Small intestine (tissue), 7 donors: ENCODE measurements around the gene TEX2. TPM values are rescaled to one million over a fixed set of nuclear protein-coding genes. Genes with fewer than 3 reads are reported as not detected.

ENCODE experiments used
- DNase-seq, 2 donors: peaks; one replicate each; pipeline versions ENCODE4 v3.0.0 to v3.0.0-alpha.2; 2013
- FAIRE-seq: peaks from 2 replicates; lab custom pipeline; 2012; peaks lifted over from hg19 to GRCh38; lab: Jason Lieb, UNC
- H3K27ac ChIP-seq, 3 donors: one replicate each; pipeline ENCODE4 v1.5.1; 2013; ENCODE audit warnings: low read length in 2 of 3, mild to moderate bottlenecking in 2 of 3, control low read depth in 1 of 3, inconsistent platforms in 1 of 3, low read depth in 1 of 3, moderate library complexity in 1 of 3
- H3K27me3 ChIP-seq, 3 donors: one replicate each; pipeline ENCODE4 v1.6.1; 2013; ENCODE audit warnings: low read length in 3 of 3, inconsistent platforms in 1 of 3; ENCODE audit not compliant: control insufficient read depth in 3 of 3, insufficient read depth in 3 of 3
- H3K36me3 ChIP-seq, 3 donors: one replicate each; pipeline ENCODE4 v1.6.1; 2013; ENCODE audit warnings: low read length in 3 of 3, inconsistent platforms in 1 of 3, low read depth in 1 of 3, mild to moderate bottlenecking in 1 of 3, moderate library complexity in 1 of 3; ENCODE audit not compliant: control insufficient read depth in 3 of 3, insufficient read depth in 2 of 3
- H3K4me1 ChIP-seq, 3 donors: one replicate each; pipeline ENCODE4 v1.6.1; 2013; ENCODE audit warnings: low read length in 2 of 3, inconsistent platforms in 1 of 3, low read depth in 1 of 3, mild to moderate bottlenecking in 1 of 3, moderate library complexity in 1 of 3; ENCODE audit not compliant: control insufficient read depth in 3 of 3, insufficient read depth in 2 of 3
- H3K4me3 ChIP-seq, 3 donors: one replicate each; pipeline ENCODE4 v1.5.1; 2013; ENCODE audit warnings: low read length in 3 of 3, control low read depth in 1 of 3, inconsistent platforms in 1 of 3, low read depth in 1 of 3, mild to moderate bottlenecking in 1 of 3, moderate library complexity in 1 of 3
- H3K9me3 ChIP-seq, 2 donors: one replicate each; pipeline ENCODE4 v1.6.1; 2013; ENCODE audit warnings: low read depth in 1 of 2, low read length in 1 of 2; ENCODE audit not compliant: control insufficient read depth in 2 of 2, insufficient read depth in 1 of 2
- WGBS, 3 donors: extraction: QIAGEN DNeasy Blood & Tissue Kit; methylation state at CpG; one replicate each; pipeline ENCODE4 v1.1.7; 2013; 5-methylcytosine and 5-hydroxymethylcytosine counted together
- polyA plus RNA-seq, 4 donors: library from polyadenylated mRNA; stranded (reverse) in 3 of 4; unstranded in 1 of 4; fragments of 200-250 nt in 3 of 4; fragments of 120-200 nt in 1 of 4; gene quantifications; one replicate each; pipeline versions ENCODE4 v1.2.1 to v1.2.3, GENCODE V29; 2013
- donor health status: healthy with polysubstance abuse.
- donor health status: control.
- donor health status: control.
- donor health status: Bipolar disorder and iron deficiency.
- donor health status: healthy.

Gene TEX2
- polyA plus RNA-seq, 4 donors: 4.2 to 44.1 (median 10.6) TPM

DNA sequence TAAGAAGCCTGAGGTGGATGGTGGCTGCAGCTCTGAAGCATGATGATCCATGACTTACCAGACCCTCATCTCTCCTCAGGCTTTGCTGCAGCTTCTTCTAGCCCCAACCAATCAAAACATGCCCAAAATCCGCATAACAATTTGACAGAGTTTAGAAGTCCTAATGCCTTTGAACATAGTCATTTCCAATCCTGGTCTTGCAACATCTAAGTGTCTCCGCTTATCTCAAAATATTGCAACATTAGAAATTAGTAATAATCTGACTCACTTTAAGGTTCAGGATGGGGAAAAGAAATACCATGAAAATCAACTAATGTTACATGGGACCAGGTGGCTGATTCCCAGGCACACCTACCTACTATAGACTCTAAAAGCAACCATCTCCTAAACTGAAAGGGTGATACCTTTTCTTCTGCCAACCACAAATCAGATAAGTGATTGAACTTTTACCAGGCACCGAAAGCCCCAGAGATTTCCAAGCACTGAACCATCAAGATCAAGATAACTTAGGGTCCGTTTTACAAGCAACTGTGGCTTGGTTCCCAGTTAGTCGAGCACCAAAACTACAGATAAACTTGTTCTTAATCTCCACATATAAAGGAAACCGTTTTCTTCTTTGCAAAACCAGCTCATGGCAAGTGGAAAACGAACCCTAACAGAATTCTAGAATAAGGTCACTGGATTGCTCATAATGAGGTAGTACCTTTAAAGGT lies 147.1 kb downstream of the TEX2 start:
- Histone ChIP-seq H3K4me3 (no peak overlapping the region), H3K9me3 (no peaks in the 10 kb centered on the region), H3K4me1 (peaks cover 8 to 33% (median 17%) of the 10 kb centered on the region in 3 donors), H3K36me3 (peaks cover 0 to 8% (median 2%) of the 10 kb centered on the region in 3 donors), H3K27me3 (no peaks in the 10 kb centered on the region), H3K27ac (peak overlapping the region in 1 of 3 donors; percentile 21)
- no peak for FAIRE-seq
- WGBS, 3 donors: 23 to 55% (median 36%) methylated on average over 7 of the region's 7 CpGs
- DNase-seq: peak in 1 of 2 donors; percentile 49

DNA sequence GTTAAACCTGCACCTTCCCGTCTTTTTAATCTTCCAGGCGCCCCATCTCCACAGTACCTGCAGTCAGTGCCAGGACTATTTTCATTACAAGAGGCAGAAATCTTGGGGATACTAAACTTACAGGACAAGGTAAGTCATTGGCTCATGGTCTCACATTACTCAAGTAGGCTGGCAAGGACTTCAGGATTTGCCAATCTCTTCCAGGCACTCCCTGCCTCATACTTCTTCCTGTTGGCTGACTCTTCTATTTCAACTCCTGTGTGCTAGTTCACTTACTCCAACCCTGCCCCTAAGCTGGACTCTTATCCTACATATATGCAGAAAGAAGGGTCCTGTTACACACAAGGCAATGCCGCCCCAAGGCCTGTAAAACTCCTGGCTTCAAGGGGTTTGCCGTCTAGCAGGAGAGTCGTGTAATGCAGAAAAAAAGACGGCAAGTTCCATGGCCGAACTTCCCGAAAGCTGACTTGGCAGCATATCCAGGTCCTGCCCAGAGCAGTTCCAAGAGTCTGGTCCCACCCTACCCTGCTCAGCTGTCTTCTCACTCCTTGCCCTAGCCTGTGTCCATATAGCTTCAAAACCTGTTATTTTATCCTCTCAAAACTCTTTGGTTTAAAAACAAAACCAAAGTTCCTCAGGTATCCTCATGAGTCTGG lies 147.9 kb downstream of the TEX2 start:
- FAIRE-seq: no peak

DNA sequence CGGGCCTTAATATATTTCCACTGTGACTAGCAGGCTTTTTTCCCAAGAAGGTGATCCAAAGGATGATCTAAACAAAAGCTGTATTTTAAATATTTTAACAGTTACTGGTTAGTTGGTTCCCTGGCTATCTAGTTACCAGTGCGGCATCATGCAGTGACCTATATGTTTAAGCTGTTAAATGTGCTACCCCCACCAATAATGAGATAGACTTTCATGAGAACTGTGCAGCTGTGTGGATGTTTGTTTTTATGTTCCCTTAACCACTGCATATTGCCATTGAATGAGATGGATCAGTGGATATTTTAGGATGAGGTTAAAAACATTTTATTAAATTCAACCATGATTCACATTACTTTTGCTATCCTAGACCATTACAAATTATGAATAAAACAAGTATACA lies 150.1 kb downstream of the TEX2 start:
- peaks cover 1 to 17% (median 2%) of the 10 kb centered on the region in 3 donors for H3K4me1 ChIP-seq

More for the DNA sequence above, 147.9 kb downstream of the TEX2 start:
- H3K4me1 ChIP-seq: peaks cover 6 to 29% (median 11%) of the 10 kb centered on the region in 3 donors
- no peak overlapping the region for H3K27ac ChIP-seq
- H3K4me3 ChIP-seq: no peak overlapping the region
- H3K9me3 ChIP-seq: no peaks in the 10 kb centered on the region
- H3K36me3 ChIP-seq: peaks cover 0 to 8% (median 2%) of the 10 kb centered on the region in 3 donors
- peak in 1 of 2 donors; percentile 60 for DNase-seq
- H3K27me3 ChIP-seq: no peaks in the 10 kb centered on the region
- 65 to 89% (median 82%) methylated on average over 8 of the region's 8 CpGs for WGBS, 3 donors

DNA sequence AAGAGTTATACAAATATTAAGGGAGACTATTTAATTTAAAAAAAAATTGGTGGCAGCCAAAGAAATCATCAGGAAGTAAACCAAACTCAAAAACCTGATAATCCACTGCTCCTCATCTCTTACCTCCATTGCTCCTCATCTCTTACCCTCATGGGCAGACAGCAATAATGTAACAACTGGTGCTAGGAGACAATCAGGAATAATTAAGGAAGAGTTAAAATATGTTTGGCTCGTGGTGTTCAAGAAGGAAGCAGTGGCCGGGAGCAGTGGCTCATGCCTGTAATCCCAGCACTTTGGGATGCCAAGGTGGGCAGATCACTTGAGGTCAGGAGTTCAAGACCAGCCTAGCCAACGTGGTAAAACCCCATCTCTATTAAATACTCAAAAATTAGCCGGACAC lies 151.2 kb downstream of the TEX2 start:
- WGBS, 3 donors: 83 to 88% (median 88%) methylated on average over 4 of the region's 4 CpGs
- H3K4me3 ChIP-seq: no peak overlapping the region
- no peaks in the 10 kb centered on the region for H3K27me3 ChIP-seq
- DNase-seq: no peak
- H3K9me3 ChIP-seq: no peaks in the 10 kb centered on the region
- no peak overlapping the region for H3K27ac ChIP-seq
- no peak for FAIRE-seq
- H3K4me1 ChIP-seq: peaks cover 2 to 13% (median 2%) of the 10 kb centered on the region in 3 donors
- H3K36me3 ChIP-seq: peaks cover 0 to 3% (median 2%) of the 10 kb centered on the region in 3 donors

More for the DNA sequence above, 150.1 kb downstream of the TEX2 start:
- Histone ChIP-seq H3K27me3 (no peaks in the 10 kb centered on the region), H3K36me3 (peaks cover 0 to 6% (median 2%) of the 10 kb centered on the region in 3 donors), H3K9me3 (no peaks in the 10 kb centered on the region), H3K4me3 (no peak overlapping the region), H3K27ac (no peak overlapping the region)
- DNase-seq (no peak), FAIRE-seq (no peak)
- WGBS, 3 donors: 90 to 94% (median 92%) methylated on average over 2 of the region's 2 CpGs

DNA sequence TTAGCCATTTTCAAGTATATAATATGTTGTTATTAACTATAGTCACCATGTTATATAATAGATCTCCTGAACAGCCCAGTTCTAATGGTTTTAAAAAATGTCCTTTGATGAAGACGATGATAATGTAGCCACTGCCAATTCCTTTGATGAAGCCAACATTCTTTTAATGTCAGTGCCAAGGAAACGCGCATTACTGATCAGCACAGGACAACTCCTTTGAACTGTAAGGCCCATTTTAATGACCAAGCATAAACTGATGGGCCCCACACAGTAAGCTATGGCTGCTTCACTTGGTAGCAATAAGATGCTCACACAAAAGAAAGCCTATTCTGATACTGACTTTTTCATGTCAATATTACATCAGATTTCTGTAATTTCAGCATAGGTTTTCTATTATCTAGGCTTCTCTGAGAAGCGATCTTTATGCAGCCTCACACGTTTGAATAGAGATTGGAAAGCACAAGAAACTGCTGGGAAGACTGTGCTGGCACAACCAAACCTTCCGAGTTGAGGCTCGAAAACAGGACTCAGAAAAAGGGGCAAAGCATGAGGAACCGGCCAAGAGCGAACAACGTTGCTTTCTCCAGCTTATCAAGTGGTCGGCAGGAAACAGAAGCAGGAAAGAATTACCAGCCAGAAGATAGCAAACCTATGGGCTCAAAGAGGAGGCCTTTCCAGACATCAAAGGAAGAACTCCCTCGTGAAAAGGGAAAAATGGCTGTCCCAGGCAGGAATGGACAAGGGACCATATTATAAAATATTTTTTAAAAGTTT lies 152.5 kb downstream of the TEX2 start:
- H3K9me3 ChIP-seq: no peaks in the 10 kb centered on the region
- no peak for FAIRE-seq
- peaks cover 2 to 13% (median 7%) of the 10 kb centered on the region in 3 donors for H3K4me1 ChIP-seq
- H3K36me3 ChIP-seq: peaks cover 0 to 5% (median 2%) of the 10 kb centered on the region in 3 donors
- WGBS, 3 donors: 77 to 80% (median 79%) methylated on average over 12 of the region's 12 CpGs
- H3K4me3 ChIP-seq: no peak overlapping the region
- DNase-seq: no peak
- no peaks in the 10 kb centered on the region for H3K27me3 ChIP-seq
- no peak overlapping the region for H3K27ac ChIP-seq

DNA sequence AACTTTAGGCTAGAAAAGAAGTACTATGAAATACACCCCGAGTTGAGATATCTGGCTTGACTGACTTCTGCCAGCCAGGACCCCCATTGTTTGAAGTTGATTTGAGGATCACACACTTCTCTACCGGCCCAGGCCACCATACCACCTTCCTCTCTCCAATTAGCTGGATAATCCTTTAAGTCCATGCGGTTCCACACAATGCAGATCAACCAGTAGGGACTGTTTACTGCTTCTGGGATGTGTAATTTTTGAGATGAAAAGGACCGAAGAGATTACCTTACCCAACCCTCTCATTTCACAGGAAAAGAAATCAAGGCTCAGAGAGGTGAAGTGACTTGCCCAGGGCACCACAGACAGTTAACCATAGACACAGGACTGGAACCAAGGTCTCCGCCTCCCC lies 153.7 kb downstream of the TEX2 start:
- no peak for FAIRE-seq
- Histone ChIP-seq H3K9me3 (no peaks in the 10 kb centered on the region), H3K4me3 (no peak overlapping the region), H3K27ac (no peak overlapping the region), H3K36me3 (peaks cover 0 to 2% (median 2%) of the 10 kb centered on the region in 3 donors), H3K4me1 (peaks cover 2 to 10% (median 7%) of the 10 kb centered on the region in 3 donors), H3K27me3 (no peaks in the 10 kb centered on the region)
- DNase-seq: no peak
- WGBS, 3 donors: 92 to 97% (median 93%) methylated on average over 5 of the region's 5 CpGs

DNA sequence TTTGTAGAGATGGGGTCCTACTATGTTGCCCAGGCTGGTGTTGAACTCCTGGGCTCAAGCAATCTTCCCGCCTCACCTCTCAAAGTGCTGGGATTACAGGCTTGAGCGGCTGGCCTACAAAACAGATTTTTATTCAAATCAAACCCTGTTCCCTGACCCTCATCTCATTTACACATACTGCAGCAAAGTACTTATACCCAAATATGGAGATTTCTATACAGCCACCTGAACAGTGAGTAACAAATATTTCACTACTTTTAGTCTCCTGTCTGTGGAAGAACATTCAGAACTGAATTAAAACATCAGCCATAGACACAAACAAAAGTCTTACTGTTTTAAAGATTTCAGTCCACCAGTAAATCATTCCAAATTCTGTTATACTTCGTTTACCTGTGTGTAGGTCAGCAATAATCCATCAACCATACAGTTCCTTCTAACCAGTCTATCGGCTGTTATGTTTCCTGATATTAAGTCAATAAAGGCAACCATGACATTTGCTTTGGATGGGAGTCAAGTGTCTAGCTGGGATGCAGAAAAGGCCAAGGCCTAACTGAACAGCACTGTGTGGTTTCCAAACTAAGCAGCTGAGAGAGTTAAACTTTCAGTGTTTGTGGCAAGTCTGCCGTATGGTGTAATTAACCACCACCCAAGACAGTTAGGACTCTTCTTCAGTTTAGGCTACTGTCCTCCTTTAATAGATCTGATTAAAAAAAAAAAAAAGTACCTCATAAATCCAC lies 155.4 kb downstream of the TEX2 start:
- peak overlapping the region in 1 of 3 donors; percentile 47 for H3K27ac ChIP-seq
- no peaks in the 10 kb centered on the region for H3K9me3 ChIP-seq
- DNase-seq (peak in 1 of 2 donors; percentile 45), FAIRE-seq (no peak)
- no peak overlapping the region for H3K4me3 ChIP-seq
- peaks cover 4 to 10% (median 7%) of the 10 kb centered on the region in 3 donors for H3K4me1 ChIP-seq
- H3K27me3 ChIP-seq: no peaks in the 10 kb centered on the region
- WGBS, 3 donors: 42 to 60% (median 48%) methylated on average over 5 of the region's 5 CpGs
- H3K36me3 ChIP-seq: peaks cover 0 to 5% (median 2%) of the 10 kb centered on the region in 3 donors
